ENCODE results near the gene PBXIP1. TPM values are rescaled to one million over a fixed set of nuclear protein-coding genes. Genes with fewer than 3 reads are reported as not detected.

Gene PBXIP1
- total RNA-seq, 1 experiment from 2014 or later, result 26.5 TPM

- TF ChIP-seq ZNF512 (CRISPR knock-in tag; IDR thresholded peaks at IDR 0.05; ENCODE audit: borderline replicate concordance) (no peak), ZNF416 (CRISPR knock-in tag; IDR thresholded peaks at IDR 0.05) (no peak), JAZF1 (CRISPR knock-in tag; IDR thresholded peaks at IDR 0.05) (no peak), SP1 (CRISPR knock-in tag; conservative IDR thresholded peaks at IDR 0.05) (peak; percentile 69), ZNF138 (CRISPR knock-in tag; conservative IDR thresholded peaks at IDR 0.05) (no peak), E2F5 (CRISPR knock-in tag; IDR thresholded peaks at IDR 0.05) (no peak; the same call in 1 of the 2 replicates), GABPB1 (CRISPR knock-in tag; IDR thresholded peaks at IDR 0.05) (peak; percentile 72), CREM (CRISPR knock-in tag; IDR thresholded peaks at IDR 0.05) (peak; percentile 24), TEAD1 (CRISPR knock-in tag; IDR thresholded peaks at IDR 0.05) (no peak), ESRRA (CRISPR knock-in tag; IDR thresholded peaks at IDR 0.05; ENCODE audit: borderline replicate concordance) (no peak), KAT7 (CRISPR knock-in tag; IDR thresholded peaks at IDR 0.05; ENCODE audit: borderline replicate concordance) (no peak)
- TF ChIP-seq, protein P1, sequence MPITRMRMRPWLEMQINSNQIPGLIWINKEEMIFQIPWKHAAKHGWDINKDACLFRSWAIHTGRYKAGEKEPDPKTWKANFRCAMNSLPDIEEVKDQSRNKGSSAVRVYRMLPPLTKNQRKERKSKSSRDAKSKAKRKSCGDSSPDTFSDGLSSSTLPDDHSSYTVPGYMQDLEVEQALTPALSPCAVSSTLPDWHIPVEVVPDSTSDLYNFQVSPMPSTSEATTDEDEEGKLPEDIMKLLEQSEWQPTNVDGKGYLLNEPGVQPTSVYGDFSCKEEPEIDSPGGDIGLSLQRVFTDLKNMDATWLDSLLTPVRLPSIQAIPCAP (CRISPR knock-in tag; IDR thresholded peaks at IDR 0.05), result no peak
- TF ChIP-seq, protein P2, sequence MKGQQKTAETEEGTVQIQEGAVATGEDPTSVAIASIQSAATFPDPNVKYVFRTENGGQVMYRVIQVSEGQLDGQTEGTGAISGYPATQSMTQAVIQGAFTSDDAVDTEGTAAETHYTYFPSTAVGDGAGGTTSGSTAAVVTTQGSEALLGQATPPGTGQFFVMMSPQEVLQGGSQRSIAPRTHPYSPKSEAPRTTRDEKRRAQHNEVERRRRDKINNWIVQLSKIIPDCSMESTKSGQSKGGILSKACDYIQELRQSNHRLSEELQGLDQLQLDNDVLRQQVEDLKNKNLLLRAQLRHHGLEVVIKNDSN (CRISPR knock-in tag; IDR thresholded peaks at IDR 0.05), result peak; percentile 35; the same call in 1 of the 2 replicates
- TF ChIP-seq, protein P3, sequence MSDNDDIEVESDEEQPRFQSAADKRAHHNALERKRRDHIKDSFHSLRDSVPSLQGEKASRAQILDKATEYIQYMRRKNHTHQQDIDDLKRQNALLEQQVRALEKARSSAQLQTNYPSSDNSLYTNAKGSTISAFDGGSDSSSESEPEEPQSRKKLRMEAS (CRISPR knock-in tag; IDR thresholded peaks at IDR 0.05), result peak; percentile 93
Measured at GRCh38 chr1:154974102-154974807, 18.4 kb upstream of the PBXIP1 start, which contains the start of gene CKS1B (continued).

DNA sequence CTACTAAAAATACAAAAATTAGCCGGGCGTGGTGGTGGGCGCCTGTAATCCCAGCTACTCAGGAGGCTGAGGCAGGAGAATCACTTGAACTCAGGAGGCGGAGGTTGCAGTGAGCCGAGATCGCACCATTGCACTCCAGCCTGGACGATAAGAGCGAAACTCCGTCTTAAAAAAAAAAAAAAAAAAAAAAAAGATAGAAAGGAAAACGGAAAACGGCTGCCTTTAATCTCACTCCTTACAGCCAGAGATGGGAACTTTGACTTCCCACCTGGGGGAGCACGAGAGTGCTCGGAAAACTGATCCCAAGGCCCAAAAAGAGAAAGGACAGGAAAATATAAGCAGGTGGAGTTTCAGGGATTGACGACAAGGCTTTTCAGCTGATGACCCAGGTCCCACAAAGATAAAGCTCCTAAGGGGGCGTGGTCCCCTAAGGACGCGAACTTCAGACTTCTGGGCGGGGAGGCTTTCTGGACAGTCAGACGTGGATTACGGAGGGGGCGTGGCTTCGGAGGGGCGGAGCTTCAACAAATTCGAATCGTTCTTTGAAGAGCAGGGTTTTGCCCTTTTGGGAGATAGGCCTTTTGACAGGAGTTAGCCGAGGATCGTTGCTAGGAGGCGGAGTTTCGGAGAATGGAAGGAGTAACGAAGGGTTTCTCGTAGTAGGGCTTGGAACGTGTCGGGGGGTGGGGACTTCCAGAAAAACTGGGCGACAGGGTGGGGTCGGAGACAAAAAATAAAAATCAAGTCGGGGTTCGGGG is 17.6 kb upstream of the PBXIP1 start:
- Mint-ChIP-seq H3K4me3 (no peak overlapping the region), H3K9me3 (no peaks in the 10 kb centered on the region), H3K36me3 (peaks cover 9% of the 10 kb centered on the region), H3K27me3 (ENCODE audit: low read depth) (no peaks in the 10 kb centered on the region), H3K4me1 (peaks cover 35% of the 10 kb centered on the region), H3K27ac (no peak overlapping the region)
- ATAC-seq, result peak; percentile 1
- DNase-seq (ENCODE audit: low spot score), result peak; percentile 100
- TF ChIP-seq, protein P2 (CRISPR knock-in tag; IDR thresholded peaks at IDR 0.05), result 0 out of 2 replicates have a peak, but pooled peaks have one; percentile 13
- TF ChIP-seq E2F5 (CRISPR knock-in tag; IDR thresholded peaks at IDR 0.05), result peak; percentile 7; the same call in 1 of the 2 replicates
- TF ChIP-seq, protein P4, sequence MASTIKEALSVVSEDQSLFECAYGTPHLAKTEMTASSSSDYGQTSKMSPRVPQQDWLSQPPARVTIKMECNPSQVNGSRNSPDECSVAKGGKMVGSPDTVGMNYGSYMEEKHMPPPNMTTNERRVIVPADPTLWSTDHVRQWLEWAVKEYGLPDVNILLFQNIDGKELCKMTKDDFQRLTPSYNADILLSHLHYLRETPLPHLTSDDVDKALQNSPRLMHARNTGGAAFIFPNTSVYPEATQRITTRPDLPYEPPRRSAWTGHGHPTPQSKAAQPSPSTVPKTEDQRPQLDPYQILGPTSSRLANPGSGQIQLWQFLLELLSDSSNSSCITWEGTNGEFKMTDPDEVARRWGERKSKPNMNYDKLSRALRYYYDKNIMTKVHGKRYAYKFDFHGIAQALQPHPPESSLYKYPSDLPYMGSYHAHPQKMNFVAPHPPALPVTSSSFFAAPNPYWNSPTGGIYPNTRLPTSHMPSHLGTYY (CRISPR knock-in tag; IDR thresholded peaks at IDR 0.05), result no peak
- CTCF ChIA-PET, result interaction anchor here (0.7 to 8.3 kb wide), 15 partner anchors 9 to 362 kb away, joined by 3 to 176 read pairs (median 5); partner anchors contain the start of genes EFNA4, FLAD1, KCNN3 and LENEP
- POLR2A ChIA-PET, result interaction anchor here (0.7 to 7.3 kb wide), 19 partner anchors 9 to 338 kb away, joined by 3 to 176 read pairs (median 5); partner anchors contain the start of genes FLAD1, KCNN3, KRTCAP2 and LENEP

All from WTC11 (cell line).